K562 (cell line): Measurements from ENCODE around the gene PTCH1. TPM values are rescaled to one million over a fixed set of nuclear protein-coding genes. Genes with fewer than 3 reads are reported as not detected.

Experiments used
- ATAC-seq: fragments of 200-7000 bp; cut with Tn5 transposase; 3 replicates; pipeline ENCODE4 v1.9.1; 2020; ENCODE audit warnings: moderate library complexity
- BruUV-seq: library from RNA; stranded (reverse); fragments of 400-500 nt; replicated peaks from 2 replicates; lab custom pipeline; 2021; lab: Mats Ljungman, UMichigan
- CTCF ChIA-PET: fragments of 300-600 bp; formaldehyde crosslinking; extraction: SDS; loops from one replicate; lab custom pipeline; 2021; ENCODE audit warnings: low intra/inter-chr PET ratio; lab: Yijun Ruan, JAX
- POLR2A ChIA-PET: fragments of 300-600, 350-650 bp; sonication (Branson Sonifier 250); formaldehyde crosslinking; extraction: SDS; loops from one replicate; lab custom pipeline; 2021; ENCODE audit warnings: antibody characterized with exemption, inconsistent platforms; lab: Yijun Ruan, JAX
- DNase-seq, 4 experiments: peaks; one replicate each; pipeline versions ENCODE4 v3.0.0 to v3.0.0-alpha.2; 2011 to 2018; ENCODE audit warnings: low spot score in 3 of 4, mixed read lengths in 3 of 4; ENCODE audit errors: extremely low read depth in 1 of 4
- FAIRE-seq: peaks from 2 replicates; lab custom pipeline; 2011; peaks lifted over from hg19 to GRCh38; lab: Jason Lieb, UNC
- H2AFZ ChIP-seq: 2 replicates; pipeline ENCODE4 v1.6.0; 2011; ENCODE audit warnings: low read depth, low read length, control low read depth, inconsistent platforms
- H3K27ac ChIP-seq: fragments of 200-600 bp; 3 replicates; pipeline ENCODE4 v1.8.0; 2011; ENCODE audit warnings: low read depth, mild to moderate bottlenecking, control low read depth, inconsistent platforms, low read length, moderate library complexity, mixed read lengths; ENCODE audit errors: extremely low read depth
- H3K27me3 ChIP-seq, 2 experiments: fragments of 300-600 bp in 1 of 2; 2 replicates in 1 of 2; 3 replicates in 1 of 2; pipeline versions ENCODE4 v1.6.0 to v1.8.0; 2011; ENCODE audit warnings: inconsistent platforms in 2 of 2, low read length in 2 of 2, mild to moderate bottlenecking in 1 of 2, mixed read lengths in 1 of 2, moderate library complexity in 1 of 2; ENCODE audit not compliant: control insufficient read depth in 2 of 2, insufficient read depth in 2 of 2
- H3K36me3 ChIP-seq: fragments of 300-600 bp; 3 replicates; pipeline ENCODE4 v1.8.0; 2011; ENCODE audit warnings: mild to moderate bottlenecking, low read length, inconsistent platforms; ENCODE audit not compliant: control insufficient read depth, insufficient read depth
- H3K4me1 ChIP-seq, 2 experiments: fragments of 200-600 bp in 1 of 2; replicated peaks in 1 of 2; 2 replicates in 1 of 2; 3 replicates in 1 of 2; pipeline versions ENCODE4 v1.5.1 to v1.8.0; 2011; ENCODE audit warnings: inconsistent platforms in 2 of 2, low read length in 2 of 2, mild to moderate bottlenecking in 1 of 2, mixed read lengths in 1 of 2, moderate library complexity in 1 of 2; ENCODE audit not compliant: control insufficient read depth in 2 of 2, insufficient read depth in 2 of 2
- H3K4me2 ChIP-seq: 2 replicates; pipeline ENCODE4 v1.6.1; 2011; ENCODE audit warnings: low read length, control low read depth, inconsistent platforms, mixed read lengths; ENCODE audit not compliant: insufficient read depth
- H3K4me3 ChIP-seq: fragments of 200-600 bp; sonication (generic), shearing (Covaris generic); 2 replicates; pipeline ENCODE4 v1.5.1; 2016; ENCODE audit warnings: control low read depth, inconsistent platforms
- H3K79me2 ChIP-seq: fragments of 200-600 bp; 3 replicates; pipeline ENCODE4 v1.8.0; 2011; ENCODE audit warnings: low read length, inconsistent platforms; ENCODE audit not compliant: control insufficient read depth, insufficient read depth
- H3K9ac ChIP-seq, 2 experiments: 2 replicates each; pipeline versions ENCODE4 v1.6.0 to v1.6.1; 2011; ENCODE audit warnings: low read depth in 2 of 2, low read length in 2 of 2, control low read depth in 1 of 2, inconsistent platforms in 1 of 2, mild to moderate bottlenecking in 1 of 2, mixed read lengths in 1 of 2; ENCODE audit not compliant: insufficient read depth in 1 of 2
- H3K9me1 ChIP-seq: one replicate; pipeline ENCODE4 v1.6.0; 2011; ENCODE audit warnings: inconsistent platforms, mild to moderate bottlenecking, low read length, moderate library complexity; ENCODE audit not compliant: control insufficient read depth, insufficient read depth
- H3K9me3 ChIP-seq: replicated peaks from 2 replicates; pipeline ENCODE4 v1.5.1; 2011; ENCODE audit warnings: low read depth, low read length, inconsistent platforms; ENCODE audit not compliant: control insufficient read depth, insufficient read depth
- H4K20me1 ChIP-seq: replicated peaks from 2 replicates; pipeline ENCODE4 v1.6.1; 2011; ENCODE audit warnings: low read length, inconsistent platforms, mixed read lengths; ENCODE audit not compliant: control insufficient read depth, insufficient read depth
- BRD9 ChIP-seq: fragments of 450-650 bp; IDR thresholded peaks from 2 replicates; pipeline ENCODE4 v1.6.1; 2018; ENCODE audit warnings: low read depth; ENCODE audit not compliant: partially characterized antibody
- CBX3 ChIP-seq, 2 experiments: IDR thresholded peaks; 1 replicate in 1 of 2; 2 replicates in 1 of 2; pipeline ENCODE4 v1.6.1; 2012; ENCODE audit warnings: inconsistent platforms in 2 of 2, low read length in 2 of 2, borderline replicate concordance in 1 of 2, control low read depth in 1 of 2
- GABPB1 ChIP-seq: sonication (generic); formaldehyde crosslinking; IDR thresholded peaks from 2 replicates; pipeline ENCODE4 v1.8.0; 2022; ENCODE audit warnings: mild to moderate bottlenecking, missing genetic modification reagents
- TRIM24 ChIP-seq, 2 experiments: fragments of 450-650 bp; IDR thresholded peaks; 2 replicates each; pipeline ENCODE4 v1.6.1; 2016
- TRIM28 ChIP-seq: fragments of 450-650 bp; IDR thresholded peaks from 2 replicates; pipeline ENCODE4 v1.6.1; 2017
- WGBS: fragments of 100-300 bp; shearing (Covaris generic); methylation state at CpG from one replicate; pipeline ENCODE4 v1.1.6; 2016; ENCODE audit warnings: low coverage, mixed read lengths; ENCODE audit not compliant: insufficient coverage; ENCODE audit errors: missing lambda C conversion rate; 5-methylcytosine and 5-hydroxymethylcytosine counted together
- in situ Hi-C: fragments of 300-500 bp; cut with MboI; formaldehyde crosslinking; loops from 4 replicates; pipeline ENCODE4 v1.15.0; 2018; ENCODE audit warnings: inconsistent platforms, mixed read lengths
- intact Hi-C: fragments of 100-400 bp; cut with micrococcal nuclease; formaldehyde crosslinking; loops from 2 replicates; pipeline ENCODE4 v1.14.2; 2022
- polyA plus RNA-seq, 8 experiments: library from polyadenylated mRNA; depleted of rRNA in 4 of 8; stranded (reverse) in 5 of 8; unstranded in 3 of 8; fragments of >200 nt; fragmentation: Nextera tagmentation in 2 of 8; fragmentation: Illumina TruSeq in 1 of 8; extraction: Ambion mirVana in 2 of 8; extraction: Trizol in 1 of 8; gene quantifications; 2 replicates each; pipeline versions ENCODE4 v1.2.1 to v1.2.3, GENCODE V29; 2011 to 2014; ENCODE audit warnings: inconsistent platforms in 1 of 8, missing spikeins in 1 of 8
- total RNA-seq, 7 experiments: library from RNA; depleted of rRNA in 6 of 7; stranded (reverse); fragments of >200 nt in 6 of 7; fragmentation: Illumina TruSeq in 2 of 7; extraction: Trizol in 2 of 7; gene quantifications; 2 replicates each; pipeline versions ENCODE4 v1.2.1 to v1.2.3, GENCODE V29; 2011 to 2021; ENCODE audit warnings: low replicate concordance in 1 of 7
- TF ChIP-seq, protein P1 (sequence below): sonication (generic); formaldehyde crosslinking; IDR thresholded peaks from 2 replicates; pipeline ENCODE4 v1.4.0; 2020; ENCODE audit warnings: mild to moderate bottlenecking, missing genetic modification reagents

PTCH1 gene
- total and polyA plus RNA-seq, 9 of the 15 experiments (the other 6 are each of a cell fraction or from before 2014, with no cell fraction given): 0.70 to 9.9 (median 3.8) TPM

DNA sequence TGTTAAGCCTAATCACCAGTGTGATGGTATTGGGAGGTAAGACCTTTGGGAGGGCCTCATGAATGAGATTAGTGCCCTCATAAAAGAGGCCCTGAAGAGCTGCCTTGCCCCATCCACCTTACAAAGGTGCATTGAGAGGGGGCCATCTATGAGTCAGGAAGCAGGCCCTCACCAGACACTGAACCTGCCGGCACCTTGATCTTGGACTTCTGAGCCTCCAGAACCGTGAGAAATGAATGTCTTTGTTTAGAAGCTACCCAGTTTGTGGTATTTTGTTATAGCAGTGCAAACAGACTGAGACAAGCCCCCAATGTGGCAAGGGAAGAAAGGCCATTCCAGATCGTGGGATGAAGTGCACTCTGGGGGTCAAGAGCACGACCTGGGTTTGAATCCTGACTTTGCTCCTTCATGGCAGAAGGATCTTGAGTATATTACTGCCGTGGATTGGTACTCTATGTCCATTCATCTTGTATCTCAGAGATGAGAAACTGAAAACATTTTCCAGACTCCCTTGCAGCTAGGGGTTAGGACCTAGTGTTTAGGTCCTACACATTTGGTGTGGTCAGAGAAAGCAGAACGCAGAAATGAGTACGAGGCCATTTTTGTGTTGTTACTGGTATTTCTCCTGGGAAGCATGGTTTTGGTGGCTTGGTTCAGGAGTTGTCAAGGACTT is 86.7 kb downstream of the PTCH1 start:
- no peak overlapping the region for H3K9ac ChIP-seq
- POLR2A ChIA-PET: no interaction called here
- TF ChIP-seq TRIM28 (peak; percentile 62; the same call in 1 of the 2 replicates), CBX3 (IDR thresholded peaks at IDR 0.05; ENCODE audit: borderline replicate concordance in 1 of 2, low read length in 2 of 2) (peak in 1 of 2 experiments; percentile 92; a peak in 2 of 3 replicates), TRIM24 (IDR thresholded peaks at IDR 0.05) (peak in 1 of 2 experiments; percentile 29; a peak in 1 of 4 replicates), GABPB1 (no peak), BRD9 (no peak)
- TF ChIP-seq, protein P1, sequence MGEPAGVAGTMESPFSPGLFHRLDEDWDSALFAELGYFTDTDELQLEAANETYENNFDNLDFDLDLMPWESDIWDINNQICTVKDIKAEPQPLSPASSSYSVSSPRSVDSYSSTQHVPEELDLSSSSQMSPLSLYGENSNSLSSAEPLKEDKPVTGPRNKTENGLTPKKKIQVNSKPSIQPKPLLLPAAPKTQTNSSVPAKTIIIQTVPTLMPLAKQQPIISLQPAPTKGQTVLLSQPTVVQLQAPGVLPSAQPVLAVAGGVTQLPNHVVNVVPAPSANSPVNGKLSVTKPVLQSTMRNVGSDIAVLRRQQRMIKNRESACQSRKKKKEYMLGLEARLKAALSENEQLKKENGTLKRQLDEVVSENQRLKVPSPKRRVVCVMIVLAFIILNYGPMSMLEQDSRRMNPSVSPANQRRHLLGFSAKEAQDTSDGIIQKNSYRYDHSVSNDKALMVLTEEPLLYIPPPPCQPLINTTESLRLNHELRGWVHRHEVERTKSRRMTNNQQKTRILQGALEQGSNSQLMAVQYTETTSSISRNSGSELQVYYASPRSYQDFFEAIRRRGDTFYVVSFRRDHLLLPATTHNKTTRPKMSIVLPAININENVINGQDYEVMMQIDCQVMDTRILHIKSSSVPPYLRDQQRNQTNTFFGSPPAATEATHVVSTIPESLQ: no peak
- TF ChIP-seq, all 486 proteins: peak for 3
- in situ Hi-C loops (no loop called here), intact Hi-C loops (loop anchor here (10.0 kb wide), 1 partner anchor 155 kb away; no protein-coding TSS in a partner anchor)
- Histone ChIP-seq H3K36me3 (no peaks in the 10 kb centered on the region), H3K4me3 (no peak overlapping the region), H2AFZ (no peak overlapping the region), H3K27ac (no peak overlapping the region), H3K4me2 (no peak overlapping the region), H3K79me2 (no peaks in the 10 kb centered on the region), H3K9me1 (no peaks in the 10 kb centered on the region), H3K27me3 (no peaks in the 10 kb centered on the region), H3K9me3 (peaks cover 5% of the 10 kb centered on the region), H3K4me1 (peaks cover 12 to 17% of the 10 kb centered on the region in 2 experiments; a peak in 4 of 5 replicates), H4K20me1 (no peaks in the 10 kb centered on the region)
- no peak for DNase-seq
- no peak for ATAC-seq
- FAIRE-seq: no peak
- CTCF ChIA-PET: no interaction called here
- 50% methylated on average over 7 of the region's 7 CpGs for WGBS
- no TSS peak for BruUV-seq
